GM19328 (cell line): ENCODE results near the gene CAPN12.

Experiments used
- ATAC-seq: cut with Tn5 transposase; IDR thresholded peaks from one replicate; pipeline ENCODE4 v1.9.1; 2021; ENCODE audit warnings: mild to moderate bottlenecking, moderate library complexity; ENCODE audit not compliant: unreplicated experiment

The CAPN12 gene

DNA sequence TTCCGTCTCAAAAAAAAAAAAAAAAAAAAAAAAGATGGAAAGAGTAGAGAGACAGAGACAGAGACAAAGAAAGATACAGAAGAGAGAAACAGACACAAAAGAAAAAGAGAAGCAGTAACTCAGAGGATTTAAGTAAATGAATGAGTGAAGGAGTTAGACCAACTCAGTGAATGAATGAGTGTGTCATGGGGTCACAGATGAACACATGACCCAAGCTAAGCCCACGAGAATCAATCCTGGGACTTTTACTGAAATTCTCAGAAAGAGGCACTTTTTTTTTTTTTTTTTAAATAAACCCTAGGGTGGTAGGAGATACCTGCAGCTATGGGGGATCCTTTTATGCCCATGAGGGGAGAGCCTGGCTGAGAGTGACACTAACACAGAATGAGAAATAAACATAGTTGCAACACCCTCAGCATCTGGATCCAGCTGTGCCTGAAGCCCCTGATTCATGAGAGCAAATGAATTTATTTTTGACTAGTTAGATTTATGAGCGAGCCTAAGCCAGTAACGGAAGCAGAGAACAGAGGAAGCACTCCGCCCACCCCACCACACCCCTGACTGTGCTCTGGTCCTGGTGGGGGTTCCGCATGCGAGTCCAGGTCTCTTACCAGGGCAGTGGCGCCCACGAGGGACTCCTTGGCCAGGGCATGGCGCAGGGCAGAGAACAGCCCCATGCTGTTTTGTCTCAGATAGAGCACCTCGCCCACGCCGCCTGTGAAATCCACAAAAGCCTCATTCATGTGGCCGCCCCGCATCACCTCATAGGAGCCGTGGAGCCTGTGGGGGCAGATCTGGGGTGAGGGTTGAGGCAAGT is 4.6 kb downstream of the CAPN12 start:
- ATAC-seq: no peak

DNA sequence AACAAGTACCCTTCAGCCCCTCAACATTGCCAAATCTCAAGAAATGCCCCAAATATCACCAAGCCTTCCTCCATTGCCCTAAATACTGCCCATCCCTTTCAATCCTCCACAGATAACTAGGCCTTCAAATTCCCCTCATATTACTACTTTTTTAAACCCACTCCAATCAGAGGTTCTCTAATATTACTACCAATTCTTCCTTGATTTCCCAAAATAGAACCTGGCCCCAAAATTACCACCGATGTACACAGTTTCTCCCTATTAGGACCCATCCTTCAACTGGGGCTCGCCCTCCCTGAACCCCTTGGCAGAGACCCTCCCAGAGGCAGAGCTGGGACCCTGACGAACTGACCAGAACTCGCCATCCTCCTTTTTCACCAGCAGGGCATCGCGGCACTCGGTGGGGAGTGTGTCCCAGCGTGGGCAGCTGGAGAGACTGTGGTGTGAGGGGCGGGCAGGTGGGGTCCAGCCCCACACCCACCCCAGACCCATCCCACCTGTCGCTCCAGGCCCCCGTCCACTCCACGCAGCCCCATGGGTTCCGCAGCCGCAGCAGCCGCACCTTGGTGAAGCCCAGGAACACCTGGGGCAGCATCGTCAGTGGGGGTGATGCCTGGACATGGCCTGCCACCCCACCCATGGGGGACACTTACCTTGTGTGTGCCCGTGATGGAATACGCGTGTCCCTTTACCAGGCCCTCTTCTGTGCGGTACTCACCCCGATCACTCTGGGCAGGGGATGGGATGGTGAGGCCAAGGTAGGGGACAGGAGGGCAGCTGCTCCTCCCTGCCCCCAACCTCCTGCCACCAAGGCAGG is 6.1 kb downstream of the CAPN12 start:
- no peak for ATAC-seq

DNA sequence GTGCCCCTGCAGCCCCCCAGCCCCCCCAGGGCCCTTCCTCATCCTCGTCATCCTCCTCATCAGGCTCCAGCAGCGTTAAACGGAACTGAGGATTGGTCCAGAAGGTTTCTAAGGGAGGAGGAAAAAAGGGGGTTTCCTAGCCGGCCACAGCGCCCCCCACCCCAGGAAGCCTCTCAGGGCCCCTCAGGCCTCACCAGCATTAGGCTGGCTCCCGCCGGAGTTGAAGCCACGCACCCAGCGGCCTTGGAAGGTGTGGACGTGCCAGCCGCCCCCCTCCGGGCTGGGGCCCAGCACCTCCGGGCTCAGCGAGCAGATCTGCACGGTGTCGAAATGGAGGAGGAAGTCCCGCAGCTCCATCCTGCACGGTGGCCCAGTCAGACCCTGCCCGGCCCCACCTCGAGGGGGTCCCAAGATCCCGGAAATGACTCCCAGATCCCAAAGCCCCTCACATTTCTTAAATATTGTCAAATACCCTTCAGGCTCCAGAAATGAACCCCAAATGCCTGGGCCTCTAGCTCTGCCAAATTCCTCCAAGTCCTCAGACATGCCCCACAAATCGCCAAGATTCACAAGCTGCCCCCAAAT is 6.9 kb downstream of the CAPN12 start:
- ATAC-seq: no peak

DNA sequence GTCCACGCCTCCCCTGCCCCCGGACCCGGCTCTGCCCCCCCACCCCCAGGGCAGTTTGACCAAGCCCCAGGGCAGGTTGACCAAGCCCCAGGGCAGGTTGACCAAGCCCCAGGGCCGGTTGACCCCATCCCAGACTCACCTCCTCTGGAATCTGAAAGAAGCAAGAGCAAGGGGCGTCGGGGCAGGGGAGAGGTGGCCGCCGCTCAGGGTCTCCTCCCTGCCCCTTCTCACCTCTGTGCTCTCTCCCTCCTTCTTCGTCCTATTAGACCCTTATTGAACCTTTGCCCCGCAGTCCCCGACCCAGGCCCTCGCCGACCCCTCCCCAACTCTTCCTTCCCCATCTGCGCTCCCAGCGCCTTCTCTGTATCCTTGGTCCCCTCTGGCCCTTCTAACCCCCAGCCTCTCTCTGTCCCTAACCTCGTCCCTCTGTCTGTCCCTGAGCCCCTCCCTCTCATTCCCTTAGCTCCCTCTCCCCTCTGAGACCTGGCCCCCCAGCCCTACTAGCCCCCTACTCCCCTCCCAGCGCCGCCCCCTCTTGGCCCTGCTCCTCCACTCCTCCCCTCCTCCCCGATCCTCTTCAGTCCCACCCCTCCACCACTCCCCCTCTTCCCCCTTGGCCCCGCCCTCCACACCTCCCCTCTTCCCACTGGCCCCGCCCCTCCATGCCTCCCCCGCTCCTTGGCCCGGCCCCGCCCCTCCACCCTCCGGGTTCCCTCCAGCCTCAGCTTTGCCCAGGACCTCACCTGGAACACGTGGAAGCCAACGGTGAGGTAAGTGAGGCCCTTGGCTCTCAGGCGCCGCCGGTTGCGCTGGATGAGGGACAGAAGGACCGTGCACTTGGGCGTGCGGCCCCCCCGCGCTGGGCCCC is 7.6 kb downstream of the CAPN12 start:
- no peak for ATAC-seq

DNA sequence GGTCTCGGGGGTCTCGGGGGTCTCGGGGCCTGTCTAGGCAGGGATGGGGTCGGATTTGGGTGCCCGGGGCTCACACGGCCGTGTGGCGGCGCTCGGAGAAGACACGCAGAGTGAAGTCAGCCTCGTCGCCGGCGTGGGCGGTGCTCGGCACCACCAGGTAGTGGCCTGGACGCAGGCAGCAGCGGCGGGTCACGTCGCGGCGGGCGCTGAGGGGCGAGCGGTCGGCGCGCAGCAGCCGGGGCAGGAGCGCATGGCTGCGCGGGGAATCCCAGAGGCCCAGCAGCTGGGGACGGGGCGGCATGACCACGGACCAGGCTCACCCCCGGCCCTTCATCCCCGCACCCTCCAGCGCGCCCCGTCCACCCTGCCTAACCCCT is 8.2 kb downstream of the CAPN12 start:
- no peak for ATAC-seq

DNA sequence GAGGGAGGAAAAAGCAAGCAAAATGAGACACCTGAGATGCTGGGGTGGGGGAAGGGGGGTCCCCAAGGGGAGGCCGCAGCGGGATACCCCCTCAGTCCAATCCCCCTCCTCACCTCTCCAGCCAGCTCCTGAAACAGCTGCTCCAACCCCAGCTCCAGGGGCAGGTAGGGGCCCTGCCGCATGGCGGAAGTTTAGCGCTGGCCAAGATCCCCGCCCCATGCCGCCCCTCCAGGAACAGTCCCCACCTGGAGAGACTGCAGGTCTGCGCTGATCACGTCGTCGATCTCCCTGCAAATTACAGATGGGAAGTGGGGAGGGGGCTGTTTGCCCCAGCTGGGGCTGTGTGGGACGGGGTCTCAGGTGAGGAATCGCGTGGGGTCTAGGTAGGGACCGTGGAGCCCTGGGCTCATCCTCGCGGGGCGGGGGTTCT is 9.0 kb downstream of the CAPN12 start:
- no peak for ATAC-seq

DNA sequence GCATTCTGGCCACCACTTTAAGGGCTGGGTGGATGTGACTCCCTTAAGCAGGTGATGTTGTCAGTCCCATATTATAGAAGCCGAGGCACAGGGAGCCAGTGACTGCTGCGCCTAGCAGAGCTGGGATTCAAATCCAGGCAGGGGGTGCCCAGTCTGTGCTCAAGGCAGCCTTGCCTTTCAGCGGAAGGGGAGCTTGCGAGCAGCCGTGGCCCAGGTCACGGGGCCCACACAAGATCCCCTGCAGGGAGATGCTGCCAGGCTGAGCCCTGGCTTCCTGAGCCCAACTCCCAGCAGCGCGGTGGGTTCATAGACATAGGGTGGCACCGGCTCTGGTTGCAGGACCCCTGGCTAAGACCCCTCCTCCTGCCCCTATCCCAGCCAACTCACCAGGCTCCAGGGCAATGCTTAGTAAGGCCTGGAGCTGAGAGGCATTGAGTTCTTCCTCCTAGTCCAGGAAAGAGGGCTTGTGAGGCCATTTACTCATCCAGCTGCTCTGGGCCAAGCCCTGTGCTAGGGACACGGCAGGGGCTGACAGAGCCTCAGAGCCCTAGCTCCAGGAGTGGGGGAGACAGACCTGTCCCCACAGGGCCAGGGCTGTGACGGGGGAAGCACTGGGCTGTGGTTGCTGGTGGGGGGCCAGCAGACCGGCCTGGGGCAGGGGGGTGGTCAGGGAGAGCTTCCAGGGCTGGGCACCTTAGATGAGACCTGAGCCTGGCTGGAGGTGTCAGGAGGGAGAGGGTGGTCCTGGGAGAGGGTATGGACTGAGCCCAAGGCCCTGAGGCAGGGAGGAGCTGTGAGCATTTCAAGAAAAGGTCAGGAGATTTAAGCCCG is 9.6 kb downstream of the CAPN12 start:
- ATAC-seq: no peak

DNA sequence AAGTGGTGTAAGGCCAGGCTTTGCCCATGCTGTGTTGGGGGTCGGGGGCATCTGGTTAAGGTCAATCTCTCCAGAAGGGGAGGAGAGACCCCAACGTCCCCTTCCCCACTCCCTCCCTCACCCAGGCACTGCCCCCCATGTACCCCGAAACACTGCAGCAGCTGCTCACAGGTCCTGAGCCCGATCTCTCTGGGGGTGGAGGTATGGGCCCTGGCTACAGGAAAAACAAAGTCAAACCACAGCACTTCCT is 10.2 kb downstream of the CAPN12 start:
- no peak for ATAC-seq

DNA sequence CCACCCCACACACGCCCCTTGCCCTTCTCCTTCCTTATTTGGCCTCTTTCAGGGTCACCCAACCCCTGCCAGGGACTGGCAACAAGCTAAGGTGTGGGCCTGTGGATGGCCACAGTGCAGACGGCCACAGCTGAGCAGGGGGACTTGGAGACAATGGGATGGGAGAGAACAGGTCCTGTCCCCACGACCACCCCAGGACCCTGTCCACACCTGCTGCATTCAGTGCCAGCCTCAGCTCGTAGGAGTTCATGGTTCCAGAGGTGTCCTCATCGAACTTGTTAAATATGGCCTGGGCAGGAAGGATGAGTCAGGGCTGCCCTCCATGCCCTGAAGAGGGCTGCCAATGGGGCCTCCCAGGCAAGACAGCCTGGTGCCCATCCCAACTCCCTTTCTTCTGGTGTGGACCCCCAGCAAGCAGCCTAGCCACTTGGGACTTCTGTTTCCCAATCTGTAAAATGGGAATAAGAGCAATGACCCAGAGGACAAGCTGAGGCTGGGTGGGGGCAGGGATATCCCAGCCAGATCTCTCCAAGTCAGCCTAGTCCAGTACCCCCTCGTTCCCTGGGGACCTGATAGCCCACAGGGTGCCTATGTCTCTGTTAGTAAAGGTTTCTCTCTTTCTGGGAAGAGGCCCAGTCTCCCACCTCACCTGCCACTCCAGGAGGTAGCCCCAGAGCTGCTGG is 10.6 kb downstream of the CAPN12 start:
- no peak for ATAC-seq

DNA sequence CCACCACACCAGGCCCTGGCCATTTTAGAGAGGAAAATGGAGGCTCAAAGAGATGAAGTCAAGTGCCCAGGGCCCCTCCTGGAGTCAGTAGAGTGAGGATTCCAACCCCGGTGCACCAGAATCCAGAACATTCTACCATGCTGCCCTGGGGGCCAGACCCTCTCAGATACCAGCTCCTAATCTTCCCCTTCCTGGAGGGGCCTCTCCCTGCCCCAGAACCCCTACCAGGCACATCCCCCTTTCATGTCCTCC is 11.1 kb downstream of the CAPN12 start:
- ATAC-seq: no peak

DNA sequence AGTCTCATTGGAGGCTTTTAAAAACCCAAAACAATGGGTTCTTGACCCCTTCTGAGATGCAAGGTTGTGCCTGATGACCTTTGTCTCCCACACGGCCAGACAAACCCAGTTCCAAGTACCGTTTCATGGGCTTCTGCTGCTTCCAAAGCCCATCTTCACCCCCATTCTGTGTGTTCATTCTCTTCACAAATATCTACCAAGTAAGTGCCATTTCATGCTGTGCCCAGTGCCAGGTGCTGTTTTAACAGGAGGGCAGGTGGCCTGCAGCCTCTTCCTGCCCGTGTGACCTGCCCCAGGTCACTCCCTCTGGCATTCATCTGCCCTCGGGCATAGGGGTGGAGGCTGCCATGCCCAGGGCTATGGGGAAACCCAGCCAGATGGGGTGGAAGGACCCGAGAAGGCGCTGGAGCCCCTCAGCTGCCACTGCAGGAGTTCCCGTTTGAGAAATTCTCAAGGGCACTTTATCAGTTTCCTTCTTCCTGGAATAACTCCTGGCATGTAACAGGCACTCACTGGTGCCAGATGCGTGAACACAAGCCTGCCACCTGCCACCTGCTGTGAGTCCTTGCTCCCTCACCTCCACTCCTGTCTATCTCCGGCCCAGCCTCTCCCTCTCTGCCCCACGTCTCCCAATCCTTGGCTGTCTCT is 12.5 kb downstream of the CAPN12 start:
- no peak for ATAC-seq

DNA sequence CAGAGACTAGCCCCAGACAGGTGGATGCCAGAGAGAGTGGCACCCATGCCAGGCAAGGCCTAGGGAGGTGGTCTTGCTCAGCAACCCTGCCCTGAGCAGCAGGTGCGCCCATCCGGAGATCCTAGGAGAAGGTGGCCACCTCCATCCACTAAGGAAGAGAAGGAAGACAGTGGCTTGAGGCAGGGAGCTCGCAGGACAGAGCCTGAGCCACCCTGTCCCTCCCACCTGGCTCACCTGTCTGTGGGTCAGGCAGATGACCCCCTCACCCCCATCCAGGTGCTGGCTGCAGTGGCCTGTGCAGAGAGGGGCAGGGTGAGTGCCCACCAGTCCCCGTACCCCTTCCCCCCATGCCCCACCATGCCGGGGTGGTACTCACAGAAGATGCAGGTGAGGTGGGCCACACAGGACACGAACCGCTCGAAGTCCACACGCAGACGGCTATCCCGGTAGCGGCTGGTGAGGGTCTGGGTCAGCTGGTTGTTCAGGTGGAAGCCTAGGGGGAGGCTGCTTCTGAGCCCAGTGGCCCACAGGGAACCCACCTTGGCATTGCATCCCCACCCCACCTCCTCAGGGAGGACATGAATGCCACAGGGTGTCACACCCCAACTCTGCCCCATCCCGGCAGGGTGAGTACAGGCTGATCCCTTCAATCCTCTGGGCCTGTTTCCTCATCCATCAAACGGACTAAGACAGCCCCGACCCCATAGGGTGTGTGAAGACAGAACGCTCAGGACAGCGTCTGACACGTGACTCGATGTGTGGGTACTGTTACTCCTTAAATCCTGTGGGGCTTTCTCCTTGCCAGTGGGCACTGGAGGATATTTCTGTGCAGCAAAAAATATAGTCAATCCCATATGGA is 13.3 kb downstream of the CAPN12 start:
- ATAC-seq: no peak

DNA sequence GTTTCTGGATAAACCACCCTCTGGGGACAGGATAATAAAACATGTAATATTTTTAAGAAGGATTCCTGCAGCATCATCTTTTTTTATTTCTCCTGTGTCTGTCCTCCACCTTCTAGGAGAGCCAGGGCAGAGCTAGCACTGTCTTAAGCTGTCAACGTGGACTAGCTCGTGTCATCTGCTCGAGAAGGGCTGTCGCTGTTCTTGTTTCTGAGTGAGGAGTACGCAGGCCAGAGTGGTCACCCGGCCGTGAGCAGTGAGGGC is 13.9 kb downstream of the CAPN12 start:
- no peak for ATAC-seq

DNA sequence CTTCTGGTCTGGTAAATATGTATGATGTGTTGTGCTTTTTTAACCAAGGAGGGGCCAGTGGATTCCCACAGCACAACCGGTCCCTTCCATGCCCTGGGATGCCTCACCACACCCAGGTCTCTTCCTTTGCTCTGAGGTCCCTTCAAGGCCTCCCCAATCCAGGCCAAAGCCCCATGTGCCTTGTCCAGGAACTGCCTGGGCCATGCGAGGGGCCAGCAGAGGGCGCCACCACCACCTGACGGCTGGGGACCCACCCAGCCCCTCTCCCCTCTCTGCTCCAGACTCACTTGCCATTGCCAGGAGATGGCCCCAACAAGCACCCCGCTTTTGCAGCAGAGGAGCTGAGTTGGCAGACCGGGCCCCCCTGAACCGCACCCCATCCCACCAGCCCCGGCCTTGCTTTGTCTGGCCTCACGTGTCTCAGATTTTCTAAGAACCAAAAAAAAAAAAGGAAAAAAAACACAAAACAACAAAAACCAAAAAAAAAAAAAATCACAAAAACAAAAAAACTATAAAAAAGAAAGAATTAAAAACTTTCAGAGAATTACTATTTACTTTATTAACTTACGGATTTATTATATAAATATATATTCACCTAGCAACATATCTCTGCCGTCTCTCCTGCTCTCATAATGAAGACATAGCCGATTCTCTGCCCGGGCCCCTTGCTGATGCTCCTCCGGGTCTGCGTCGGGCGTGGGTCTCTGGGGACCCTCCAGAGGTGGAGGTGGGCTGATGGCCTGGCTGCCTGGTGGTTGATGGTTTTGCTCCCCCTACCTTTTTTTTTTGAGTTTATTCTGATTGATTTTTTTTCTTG is 14.4 kb downstream of the CAPN12 start:
- ATAC-seq: no peak

DNA sequence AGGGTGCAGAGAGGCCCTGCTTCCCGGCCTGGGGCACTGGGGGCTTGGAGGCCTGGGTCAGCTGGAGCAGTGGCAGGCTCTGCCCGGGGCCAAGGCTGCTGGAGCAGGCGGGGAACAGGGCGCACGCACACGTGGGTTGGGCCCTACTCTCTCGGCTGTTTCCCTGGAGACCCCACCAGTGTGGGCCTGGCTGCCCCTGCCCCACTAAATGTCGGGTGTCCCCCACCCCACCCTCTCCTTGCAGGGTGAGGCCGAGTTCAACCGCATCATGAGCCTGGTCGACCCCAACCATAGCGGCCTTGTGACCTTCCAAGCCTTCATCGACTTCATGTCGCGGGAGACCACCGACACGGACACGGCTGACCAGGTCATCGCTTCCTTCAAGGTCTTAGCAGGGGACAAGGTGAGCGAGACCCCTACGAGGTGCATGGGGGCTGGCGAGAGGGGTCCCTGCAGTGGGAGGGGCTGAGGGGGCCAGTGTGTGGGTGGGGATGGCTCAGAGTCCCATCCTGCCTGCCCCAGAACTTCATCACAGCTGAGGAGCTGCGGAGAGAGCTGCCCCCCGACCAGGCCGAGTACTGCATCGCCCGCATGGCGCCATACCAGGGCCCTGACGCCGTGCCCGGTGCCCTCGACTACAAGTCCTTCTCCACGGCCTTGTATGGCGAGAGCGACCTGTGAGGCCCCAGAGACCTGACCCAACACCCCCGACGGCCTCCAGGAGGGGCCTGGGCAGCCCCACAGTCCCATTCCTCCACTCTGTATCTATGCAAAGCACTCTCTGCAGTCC is 15.3 kb downstream of the CAPN12 start:
- ATAC-seq: no peak

DNA sequence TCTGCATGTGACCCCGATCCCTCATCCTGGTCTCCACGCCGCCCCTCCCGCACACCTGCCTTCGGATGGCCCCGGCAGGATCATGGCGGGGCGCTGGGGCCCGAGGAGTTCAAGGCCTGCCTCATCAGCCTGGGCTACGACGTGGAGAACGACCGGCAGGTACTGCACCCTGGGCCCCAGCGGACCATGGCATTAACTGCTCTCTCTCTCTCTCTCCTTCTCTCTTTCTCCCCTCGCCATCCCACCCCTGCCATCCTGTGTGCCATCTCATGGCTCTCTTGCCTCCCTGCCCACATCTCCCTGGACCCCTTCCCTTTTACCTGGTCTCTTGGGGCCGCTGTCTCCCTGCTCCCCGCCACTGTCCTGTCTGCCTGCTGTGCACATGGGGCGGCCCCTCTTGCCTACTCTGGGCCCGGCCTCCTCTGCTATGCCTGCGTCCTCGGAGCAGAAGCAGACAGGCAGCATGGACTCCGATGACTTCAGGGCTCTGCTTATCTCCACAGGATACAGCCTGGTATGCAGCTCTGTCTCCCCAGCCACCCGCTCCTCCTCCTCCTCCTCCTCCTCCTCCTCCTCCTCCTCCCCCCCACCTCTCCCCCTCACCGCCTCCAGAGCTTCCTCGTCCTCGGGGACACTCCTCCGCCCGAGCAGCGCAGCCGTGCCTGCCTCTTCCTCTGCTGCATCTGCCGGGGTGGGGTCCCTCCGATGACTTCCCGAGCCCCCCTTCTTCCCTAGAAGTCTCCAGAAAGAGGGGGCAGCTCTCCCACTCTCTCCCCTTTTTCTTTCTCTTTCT is 16.2 kb downstream of the CAPN12 start:
- no peak for ATAC-seq
